Ovary (tissue), 9 donors: ENCODE measurements around the gene LRCH1. TPM values are rescaled to one million over a fixed set of nuclear protein-coding genes. Genes with fewer than 3 reads are reported as not detected.
"Not testable (repeated sequence)": the region's sequence is repeated elsewhere in the genome, so short reads cannot be mapped to it uniquely, and the experiment has no call there.

Source experiments
- DNase-seq, 5 donors: peaks; one replicate each; pipeline ENCODE4 v3.0.0-alpha.2; 2019 to 2020
- H3K27ac ChIP-seq, 2 donors: fragments of 200-600 bp; one replicate each; pipeline versions ENCODE4 v1.5.1 to v1.8.0; 2019 to 2022
- H3K27me3 ChIP-seq: fragments of 200-600 bp; one replicate; pipeline ENCODE4 v1.8.0; 2022
- H3K36me3 ChIP-seq: fragments of 200-600 bp; sonication (generic); one replicate; pipeline ENCODE4 v1.5.1; 2019
- H3K4me1 ChIP-seq: one replicate; pipeline ENCODE4 v1.8.1; 2013; ENCODE audit warnings: mild to moderate bottlenecking, moderate library complexity; ENCODE audit not compliant: insufficient read depth
- H3K4me3 ChIP-seq: fragments of 200-600 bp; sonication (generic); one replicate; pipeline ENCODE4 v1.5.1; 2017
- H3K9me3 ChIP-seq, 2 donors: fragments of 200-600 bp in 1 of 2; sonication (generic) in 1 of 2; one replicate each; pipeline versions ENCODE4 v1.5.1 to v1.8.1; 2013 to 2019; ENCODE audit warnings: mild to moderate bottlenecking in 1 of 2, moderate library complexity in 1 of 2
- CTCF ChIP-seq, 3 donors: fragments of 450-650 bp in 2 of 3; fragments of 200-600 bp in 1 of 3; IDR thresholded peaks; one replicate each; pipeline versions ENCODE4 v1.5.1 to v1.8.0; 2016 to 2022; ENCODE audit warnings: antibody characterized with exemption in 3 of 3, mild to moderate bottlenecking in 1 of 3
- EP300 ChIP-seq: sonication (generic); formaldehyde crosslinking; IDR thresholded peaks from one replicate; pipeline ENCODE4 v1.6.1; 2017; ENCODE audit warnings: antibody characterized with exemption
- POLR2A ChIP-seq: fragments of 450-650 bp; IDR thresholded peaks from one replicate; pipeline ENCODE4 v1.6.1; 2017; ENCODE audit warnings: antibody characterized with exemption, mild to moderate bottlenecking, moderate library complexity
- WGBS, 3 donors: extraction: QIAGEN DNeasy Blood & Tissue Kit in 1 of 3; methylation state at CpG; one replicate each; pipeline versions ENCODE4 v1.1.5 to v1.1.7; 2013 to 2017; 5-methylcytosine and 5-hydroxymethylcytosine counted together
- intact Hi-C, 4 donors: fragments of 100-400 bp; cut with DNase I; formaldehyde crosslinking; loops; one replicate each; pipeline versions ENCODE4 v1.11.0 to v1.15.1; 2022 to 2023
- polyA plus RNA-seq, 2 donors: library from polyadenylated mRNA; stranded (reverse); fragments of 200-250 nt in 1 of 2; fragments of 350-450 nt in 1 of 2; fragmentation: Illumina TruSeq in 1 of 2; extraction: RNeasy Lipid Tissue Mini Kit (QIAGEN cat#74804) in 1 of 2; gene quantifications; one replicate each; pipeline ENCODE4 v1.2.3, GENCODE V29; 2013 to 2014
- total RNA-seq, 7 donors: library from RNA; depleted of rRNA in 2 of 7; stranded (reverse); fragments of >200 nt in 2 of 7; fragmentation: NEBNext Ultra II Directional in 3 of 7; extraction: Animal tissue kit (Norgen Biotek cat#: 25700) in 3 of 7; gene quantifications; one replicate each; pipeline versions ENCODE4 v1.1.0 to v1.2.4, GENCODE V29; 2016 to 2023
- donor health status: DM: no; HTN: no; CAD: no; lungs with moderate emphysema.
- donor health status: DM: no; HTN: no; CAD: no.
- donor health status: Bipolar disorder and iron deficiency.
- donor health status: DM: yes; HTN: yes; CAD: no.
- donor health status: DM: no; HTN: no; CAD: no.
- donor health status: DM: yes; HTN: yes; CAD: no.

LRCH1 gene
- total and polyA plus RNA-seq, 9 donors = 7.6 to 19.3 (median 15.8) TPM

GRCh38 chr13:46515803-46516202 lies 37.2 kb upstream of the LRCH1 start:
- WGBS, 3 donors = 91 to 94% (median 93%) methylated on average over 2 of the region's 2 CpGs
- Histone ChIP-seq H3K9me3 (no peaks in the 10 kb centered on the region), H3K27me3 (no peaks in the 10 kb centered on the region), H3K27ac (no peak overlapping the region), H3K4me3 (no peak overlapping the region), H3K4me1 (no peaks in the 10 kb centered on the region), H3K36me3 (no peaks in the 10 kb centered on the region)
- intact Hi-C loops = no loop called here
- DNase-seq = no peak
- TF ChIP-seq EP300 = no peak
- TF ChIP-seq CTCF (IDR thresholded peaks at IDR 0.05) = no peak
- TF ChIP-seq POLR2A = no peak

GRCh38 chr13:46516599-46517338 lies 36.2 kb upstream of the LRCH1 start:
- TF ChIP-seq CTCF (IDR thresholded peaks at IDR 0.05) (no peak), POLR2A (no peak), EP300 (no peak)
- Histone ChIP-seq H3K27ac (no peak overlapping the region), H3K27me3 (no peaks in the 10 kb centered on the region), H3K4me1 (no peaks in the 10 kb centered on the region), H3K9me3 (no peaks in the 10 kb centered on the region), H3K36me3 (no peaks in the 10 kb centered on the region), H3K4me3 (no peak overlapping the region)
- no peak for DNase-seq
- WGBS, 3 donors = 36 to 59% (median 47%) methylated on average over 4 of the region's 4 CpGs
- intact Hi-C loops = no loop called here

GRCh38 chr13:46517748-46518147 lies 35.2 kb upstream of the LRCH1 start:
- H3K4me1 ChIP-seq, H3K4me3 ChIP-seq, H3K27me3 ChIP-seq, intact Hi-C loops, DNase-seq, H3K27ac ChIP-seq, H3K36me3 ChIP-seq, H3K9me3 ChIP-seq: not testable (repeated sequence)
- WGBS, 3 donors = 86 to 91% (median 88%) methylated on average over 5 of the region's 5 CpGs

GRCh38 chr13:46519182-46519581 lies 33.8 kb upstream of the LRCH1 start:
- no peaks in the 10 kb centered on the region for H3K36me3 ChIP-seq
- 90 to 95% (median 94%) methylated on average over 4 of the region's 4 CpGs for WGBS, 3 donors
- H3K27me3 ChIP-seq = no peaks in the 10 kb centered on the region
- no peaks in the 10 kb centered on the region for H3K9me3 ChIP-seq
- TF ChIP-seq CTCF (IDR thresholded peaks at IDR 0.05) (no peak), POLR2A (no peak), EP300 (no peak)
- no peak for DNase-seq
- intact Hi-C loops = no loop called here
- H3K27ac ChIP-seq = no peak overlapping the region
- H3K4me3 ChIP-seq = no peak overlapping the region
- peaks cover 4% of the 10 kb centered on the region for H3K4me1 ChIP-seq

GRCh38 chr13:46520166-46520565 lies 32.8 kb upstream of the LRCH1 start:
- Histone ChIP-seq H3K9me3 (no peaks in the 10 kb centered on the region), H3K27ac (no peak overlapping the region), H3K27me3 (no peaks in the 10 kb centered on the region), H3K4me1 (peaks cover 6% of the 10 kb centered on the region), H3K36me3 (no peaks in the 10 kb centered on the region), H3K4me3 (no peak overlapping the region)
- TF ChIP-seq CTCF (IDR thresholded peaks at IDR 0.05) (no peak), POLR2A (no peak), EP300 (no peak)
- 80 to 93% (median 88%) methylated on average over 2 of the region's 2 CpGs for WGBS, 3 donors
- no peak for DNase-seq
- intact Hi-C loops = no loop called here
